Body of pancreas (tissue), 4 donors: Measurements from ENCODE around the gene TCEAL5.

ENCODE experiments used
- CTCF ChIP-seq, 7 experiments: fragments of 450-650 bp in 4 of 7; fragments of 200-600 bp in 3 of 7; sonication (generic) in 3 of 7; IDR thresholded peaks; one replicate each; pipeline ENCODE4 v1.5.1; 2016 to 2019; ENCODE audit warnings: antibody characterized with exemption in 7 of 7
- POLR2A ChIP-seq, 3 donors: fragments of 450-650 bp; IDR thresholded peaks; one replicate each; pipeline ENCODE4 v1.6.1; 2016; ENCODE audit warnings: antibody characterized with exemption in 3 of 3, mild to moderate bottlenecking in 2 of 3

GRCh38 chrX:103249805-103250204 lies 26.7 kb downstream of the TCEAL5 start:
- TF ChIP-seq CTCF (IDR thresholded peaks at IDR 0.05) (no peak), POLR2A (IDR thresholded peaks at IDR 0.05) (no peak)
